OCI-LY3 (cell line): ENCODE measurements around the gene ARMC3.

Experiments used
- CTCF ChIP-seq: fragments of 200-600, 300-600 bp; sonication (generic); IDR thresholded peaks from 2 replicates; pipeline ENCODE4 v1.5.1; 2014; ENCODE audit warnings: antibody characterized with exemption, low read length, low read depth
- EZH2phosphoT487 ChIP-seq: fragments of 200-600 bp; shearing (Covaris generic); IDR thresholded peaks from 2 replicates; pipeline ENCODE4 v1.6.1; 2018; ENCODE audit warnings: antibody characterized with exemption, mixed run types, low read depth

- no peak for TF ChIP-seq CTCF
- no peak for TF ChIP-seq EZH2phosphoT487
These were observed 2.8 kb upstream of the ARMC3 start for GRCh38 chr10:22925088-22925487.
